GM21360 (cell line): ENCODE measurements around the gene COL9A3.

Experiments
- ATAC-seq: cut with Tn5 transposase; IDR thresholded peaks from one replicate; pipeline ENCODE4 v1.9.1; 2021; ENCODE audit warnings: mild to moderate bottlenecking, moderate library complexity; ENCODE audit not compliant: unreplicated experiment

The COL9A3 gene

GRCh38 chr20:62876902-62877816 lies 60.3 kb downstream of the COL9A3 start:
- ATAC-seq: no peak

- no peak for ATAC-seq
Measured at GRCh38 chr20:62878244-62879038, 61.6 kb downstream of the COL9A3 start.

- ATAC-seq: no peak
Measured at GRCh38 chr20:62879275-62880146, 62.7 kb downstream of the COL9A3 start.

- no peak for ATAC-seq
Measured at GRCh38 chr20:62880147-62880934, 63.5 kb downstream of the COL9A3 start.

GRCh38 chr20:62880935-62881661 lies 64.2 kb downstream of the COL9A3 start:
- no peak for ATAC-seq

- ATAC-seq: no peak
Measured at GRCh38 chr20:62881662-62882395, 65.0 kb downstream of the COL9A3 start.

GRCh38 chr20:62882426-62882825 lies 65.6 kb downstream of the COL9A3 start:
- ATAC-seq: no peak

GRCh38 chr20:62884556-62884955 lies 67.7 kb downstream of the COL9A3 start:
- ATAC-seq: no peak

GRCh38 chr20:62885046-62885895 lies 68.4 kb downstream of the COL9A3 start:
- no peak for ATAC-seq

GRCh38 chr20:62885896-62886708 lies 69.3 kb downstream of the COL9A3 start:
- ATAC-seq: no peak

GRCh38 chr20:62886709-62887058 lies 69.8 kb downstream of the COL9A3 start:
- ATAC-seq: no peak

- no peak for ATAC-seq
Measured at GRCh38 chr20:62887152-62887859, 70.5 kb downstream of the COL9A3 start.

GRCh38 chr20:62887860-62888239 lies 71.0 kb downstream of the COL9A3 start:
- ATAC-seq: no peak

- ATAC-seq: no peak
Measured at GRCh38 chr20:62888406-62888805, 71.6 kb downstream of the COL9A3 start.

- ATAC-seq: no peak
Measured at GRCh38 chr20:62888910-62889309, 72.1 kb downstream of the COL9A3 start.

- no peak for ATAC-seq
Measured at GRCh38 chr20:62889411-62889810, 72.6 kb downstream of the COL9A3 start.

- no peak for ATAC-seq
Measured at GRCh38 chr20:62889871-62890270, 73.0 kb downstream of the COL9A3 start.
